GM21390 (cell line): ENCODE data around the gene ATP11A.

Experiments
- ATAC-seq: cut with Tn5 transposase; IDR thresholded peaks from one replicate; pipeline ENCODE4 v1.9.1; 2021; ENCODE audit not compliant: unreplicated experiment

Gene ATP11A

DNA sequence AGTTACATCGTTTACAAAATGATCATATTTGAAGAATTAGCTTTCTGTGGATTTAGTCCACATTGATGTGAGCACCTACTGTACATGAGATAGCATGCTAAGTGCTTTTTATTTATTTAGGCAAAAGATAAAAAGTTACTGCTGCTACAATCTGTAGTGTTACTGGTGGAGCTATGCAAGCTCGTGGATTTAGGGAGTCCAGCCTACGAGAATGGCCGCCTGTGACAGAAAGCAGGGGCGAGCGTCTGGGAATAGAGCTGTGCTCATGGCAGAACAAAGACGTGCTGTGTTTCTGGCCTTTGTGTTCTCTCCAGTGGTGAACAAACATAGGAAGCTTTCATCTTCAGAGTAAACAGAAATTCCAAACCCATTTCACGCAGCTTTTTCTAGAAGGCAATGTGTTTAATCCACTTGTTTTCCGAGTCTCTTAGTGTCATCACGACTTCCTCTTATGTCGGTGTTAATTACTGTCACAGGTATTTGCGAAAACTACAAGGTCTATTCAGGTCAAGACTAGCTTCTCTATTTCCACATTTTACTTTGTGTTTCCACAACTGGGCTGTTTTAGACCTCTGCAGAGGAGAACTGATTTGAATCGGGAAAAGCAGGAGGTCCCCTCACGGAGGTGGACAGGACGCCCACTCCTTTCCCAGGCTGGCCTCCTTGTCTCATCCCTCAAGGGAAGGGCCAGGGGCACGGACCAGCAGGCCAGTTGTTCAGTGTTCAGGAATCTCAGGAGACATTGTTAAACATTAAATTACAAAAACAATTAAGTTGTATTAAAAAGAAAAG is 67.3 kb downstream of the ATP11A start:
- ATAC-seq = no peak

DNA sequence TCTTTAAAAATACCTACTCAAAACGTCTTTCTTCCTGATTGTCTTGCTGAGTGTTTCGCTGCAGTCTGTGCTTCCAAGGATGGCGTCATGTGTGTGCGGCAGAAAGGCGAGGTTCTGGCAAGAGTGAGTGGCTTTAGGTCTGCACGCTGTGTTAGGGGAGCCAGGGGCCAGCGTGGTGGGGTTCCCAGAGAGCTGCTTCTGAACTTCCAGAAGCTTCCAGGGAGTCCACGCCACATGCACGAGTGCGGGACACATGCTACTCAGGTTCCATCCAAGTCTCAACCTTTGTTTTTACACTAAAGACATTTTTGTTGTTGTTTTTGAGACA is 67.9 kb downstream of the ATP11A start:
- ATAC-seq = no peak

DNA sequence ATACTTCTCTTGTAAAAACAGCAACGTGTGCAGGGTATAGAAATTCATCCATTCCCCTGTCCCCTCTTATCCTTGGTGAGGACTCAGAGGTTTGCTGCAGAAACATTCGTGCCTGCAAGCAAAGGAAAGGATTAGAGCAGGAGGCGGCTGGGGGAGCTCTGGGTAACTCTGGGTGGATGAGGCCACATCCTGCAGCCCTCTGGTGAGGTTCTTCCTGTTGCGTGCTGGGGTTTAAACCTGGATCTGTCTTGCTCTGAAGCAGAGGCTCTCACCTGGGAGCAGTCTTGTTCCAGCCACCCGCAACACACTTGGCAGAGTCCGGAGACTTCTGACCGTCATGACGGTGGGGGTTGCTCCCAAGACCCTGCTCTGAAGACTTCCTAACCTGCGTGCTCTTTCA is 69.2 kb downstream of the ATP11A start:
- ATAC-seq = no peak

DNA sequence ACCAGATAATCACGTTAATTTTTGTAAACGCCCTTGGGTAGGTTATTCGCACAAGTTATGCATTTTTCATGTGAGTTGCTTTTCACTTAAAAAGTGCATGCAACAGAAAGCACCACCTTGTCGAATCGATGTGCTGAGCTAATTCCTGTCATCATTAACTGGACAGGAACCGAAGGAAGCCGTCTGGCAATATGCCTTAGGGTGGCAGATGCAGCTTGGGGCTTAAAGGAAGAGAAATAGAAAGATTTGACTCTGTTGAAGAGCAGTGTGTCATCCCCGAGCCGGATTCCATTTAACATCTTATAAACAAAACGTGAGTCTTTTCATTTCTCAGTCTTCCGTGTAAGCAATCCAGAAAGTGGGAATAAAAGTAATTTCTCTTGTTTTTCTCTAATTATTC is 70.0 kb downstream of the ATP11A start:
- ATAC-seq = no peak

DNA sequence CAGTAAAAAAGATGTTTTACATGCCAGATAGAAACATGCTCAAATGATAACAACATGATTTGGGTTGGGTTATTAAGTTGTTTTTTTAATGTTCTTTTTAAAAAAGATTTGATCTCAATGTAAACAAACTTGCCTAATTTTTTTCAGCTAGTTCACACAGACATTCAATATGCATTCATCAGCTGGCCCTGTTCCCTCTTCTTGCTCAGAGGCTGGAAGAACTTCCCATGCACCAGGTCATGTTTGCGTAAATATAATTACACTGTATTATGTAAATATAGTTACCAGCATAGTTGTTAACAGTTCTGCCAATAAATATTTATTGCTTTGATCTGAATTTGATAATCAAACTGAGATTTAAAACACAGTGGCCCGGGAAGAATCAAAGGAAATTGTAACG is 70.6 kb downstream of the ATP11A start:
- ATAC-seq = no peak

DNA sequence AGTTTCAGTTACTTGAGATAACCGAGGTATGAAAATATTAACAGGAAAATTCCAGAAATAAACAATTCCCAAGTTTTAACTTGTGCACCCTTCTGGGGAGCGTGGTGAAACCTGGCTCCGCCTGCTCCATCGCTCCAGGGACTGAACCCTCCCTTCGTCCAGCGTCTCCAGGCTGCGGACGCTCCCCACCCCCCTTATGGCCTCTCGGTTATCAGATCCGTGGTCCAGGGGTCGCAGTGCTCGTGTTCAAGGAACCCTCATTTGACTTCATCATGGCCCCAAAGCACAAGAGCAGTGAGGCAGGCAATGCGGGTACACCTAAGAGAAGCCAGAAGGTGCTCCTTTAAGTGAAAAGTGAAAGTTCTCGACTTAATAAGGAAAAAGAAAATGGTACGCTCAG is 71.1 kb downstream of the ATP11A start:
- no peak for ATAC-seq

DNA sequence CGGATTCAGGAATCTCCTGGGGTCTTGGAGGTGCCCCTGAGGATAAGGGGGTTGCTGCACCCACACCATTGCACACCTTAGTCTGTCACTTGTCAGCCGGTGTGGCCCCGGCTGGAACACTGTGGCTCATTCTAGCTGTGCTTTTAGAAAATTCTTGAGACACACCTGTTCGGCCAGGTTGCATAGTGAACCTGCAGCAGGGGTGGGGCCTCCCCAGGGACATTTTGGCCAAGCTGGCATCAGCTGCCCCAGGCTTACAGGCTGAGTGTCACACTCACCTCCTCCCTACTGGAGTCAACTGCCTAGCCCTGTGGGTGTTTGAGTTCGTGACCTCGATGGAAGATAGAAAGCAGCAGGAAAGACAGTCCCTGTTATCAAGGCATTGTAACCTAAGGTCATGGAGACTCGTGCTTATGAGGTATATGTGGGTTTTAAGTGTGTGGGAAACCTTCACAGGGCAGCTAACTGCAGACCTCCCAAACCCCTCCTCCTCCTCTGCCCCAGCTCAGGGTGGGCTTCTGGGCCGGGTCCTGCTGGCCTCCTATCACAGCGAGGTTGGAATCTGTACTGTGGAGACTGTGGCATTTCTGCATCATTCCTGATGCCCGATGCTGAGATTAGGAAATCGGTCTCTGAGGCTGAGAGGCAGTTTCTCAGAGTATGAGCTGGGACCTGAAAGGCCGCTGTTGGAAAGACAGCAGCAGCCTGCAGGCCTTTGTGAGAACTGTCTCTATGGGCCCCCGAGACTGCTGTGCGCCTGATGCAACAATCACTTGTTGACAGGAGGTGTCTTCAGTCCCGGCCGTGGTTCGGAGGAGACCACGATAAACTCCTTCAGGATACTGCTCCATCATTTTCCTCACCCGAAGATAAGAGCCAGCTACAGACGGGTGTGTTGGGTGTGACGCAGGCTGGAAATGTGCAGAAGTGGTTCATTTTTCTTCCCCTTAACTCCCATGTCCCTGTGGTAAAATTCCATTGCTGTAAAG is 72.2 kb downstream of the ATP11A start:
- no peak for ATAC-seq

DNA sequence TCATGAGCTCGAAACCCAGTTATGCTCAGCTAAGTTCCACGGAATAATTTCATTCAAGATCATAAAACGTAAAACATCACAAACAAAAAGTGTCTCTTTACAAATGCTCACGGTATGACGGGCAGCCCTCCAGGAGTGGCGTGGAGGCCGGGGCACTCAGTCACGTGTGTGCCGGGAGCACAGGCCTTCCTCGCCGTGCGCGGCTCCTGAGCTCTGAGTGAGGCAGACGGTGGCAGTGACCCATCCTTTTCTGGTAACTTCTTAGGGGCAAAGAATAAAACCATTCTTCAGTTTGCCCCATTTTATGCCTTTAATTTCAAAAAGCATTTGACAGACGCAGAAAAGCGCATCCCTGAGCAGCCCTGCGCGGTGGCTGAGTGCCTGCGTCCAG is 72.8 kb downstream of the ATP11A start:
- ATAC-seq = no peak

DNA sequence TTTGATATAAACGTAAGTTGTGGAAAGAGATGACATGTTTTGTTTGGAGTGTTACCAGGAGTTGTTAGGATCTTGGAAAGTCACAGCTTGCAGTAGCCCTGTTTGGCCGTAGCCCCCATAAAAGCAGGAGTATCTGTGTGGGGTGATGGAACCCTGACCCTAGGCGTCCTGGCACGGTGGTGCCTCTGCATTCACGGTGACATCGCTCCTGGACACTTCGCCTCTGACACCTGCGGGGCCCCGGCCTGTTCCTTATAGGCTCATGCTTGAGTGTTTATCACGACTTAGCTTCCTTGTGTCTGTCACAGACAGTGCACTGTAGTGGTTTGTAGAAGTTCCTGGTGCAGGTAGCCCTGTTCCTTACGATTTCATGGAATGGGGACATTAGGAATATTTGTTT is 74.2 kb downstream of the ATP11A start:
- ATAC-seq = no peak

DNA sequence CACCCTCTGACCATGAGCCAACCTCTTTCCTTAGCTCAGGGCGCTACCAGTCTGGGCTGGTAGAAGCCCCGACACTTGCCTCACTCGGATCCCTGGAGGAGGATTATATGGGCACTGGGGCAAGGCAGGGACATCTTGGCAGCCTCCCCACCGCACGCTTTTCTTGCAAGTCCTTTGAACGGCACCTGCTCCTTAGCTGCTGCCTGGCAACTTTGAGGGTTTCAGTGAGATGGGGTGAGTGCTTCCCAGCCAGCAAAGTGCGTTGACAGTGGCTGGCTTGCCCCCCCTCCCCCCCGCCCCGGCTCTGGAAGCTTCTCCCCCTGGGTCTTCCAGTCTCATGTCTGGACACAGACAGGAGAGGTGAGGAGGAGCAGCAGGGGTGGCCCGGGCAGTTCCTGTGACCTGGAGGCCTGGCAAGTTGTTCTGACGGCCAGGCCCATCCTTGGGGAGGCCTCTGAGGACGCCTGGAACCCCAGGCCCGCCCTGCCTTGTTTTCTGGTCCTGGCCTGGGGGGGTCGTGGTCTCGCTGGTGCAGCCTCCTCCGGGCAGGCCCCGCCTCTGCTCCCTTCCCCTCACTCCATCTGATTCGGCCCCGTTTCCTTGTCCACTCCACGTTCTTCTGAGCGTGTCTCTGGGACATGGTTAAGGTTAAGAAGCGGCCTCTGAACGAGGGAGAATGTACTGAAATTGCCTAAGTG is 75.2 kb downstream of the ATP11A start:
- no peak for ATAC-seq

DNA sequence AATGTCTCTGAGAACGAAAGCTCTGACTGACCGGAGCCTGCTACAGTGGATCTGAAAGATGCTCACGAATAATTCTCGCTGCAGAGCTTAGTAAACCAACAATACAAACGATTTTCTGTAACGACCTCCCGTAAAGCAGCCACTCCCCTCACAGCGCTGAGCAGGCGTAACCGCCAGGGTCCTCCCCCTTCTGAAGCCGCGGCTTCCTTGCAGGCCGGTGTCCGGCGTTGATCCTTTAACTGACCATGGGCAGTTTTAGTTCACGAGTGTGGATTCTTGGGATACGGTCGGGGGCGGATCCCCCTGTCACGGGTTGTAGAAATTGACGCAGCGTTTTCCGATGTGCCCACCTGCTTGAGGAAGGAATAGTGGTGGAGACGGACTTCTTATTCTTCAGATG is 75.9 kb downstream of the ATP11A start:
- no peak for ATAC-seq

DNA sequence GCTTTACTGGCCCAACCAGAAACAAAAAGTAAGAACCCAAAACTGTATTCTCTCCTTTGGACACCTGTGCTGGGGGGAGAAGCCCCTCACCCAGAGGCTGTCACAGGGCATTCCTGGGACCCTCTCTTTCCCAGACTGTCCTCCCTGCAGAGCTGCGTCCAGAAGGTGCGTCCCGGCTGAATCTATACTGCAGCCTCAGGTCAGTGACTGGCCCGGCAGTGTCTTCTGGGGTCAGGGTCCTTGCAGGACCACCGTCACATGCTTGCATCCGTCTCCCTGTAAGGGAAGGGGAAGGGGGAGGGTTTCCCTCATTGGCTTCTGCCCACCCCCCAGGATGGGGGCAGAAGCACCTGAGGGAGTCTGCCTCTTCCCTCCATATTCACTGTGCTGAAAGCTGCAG is 76.5 kb downstream of the ATP11A start:
- no peak for ATAC-seq

DNA sequence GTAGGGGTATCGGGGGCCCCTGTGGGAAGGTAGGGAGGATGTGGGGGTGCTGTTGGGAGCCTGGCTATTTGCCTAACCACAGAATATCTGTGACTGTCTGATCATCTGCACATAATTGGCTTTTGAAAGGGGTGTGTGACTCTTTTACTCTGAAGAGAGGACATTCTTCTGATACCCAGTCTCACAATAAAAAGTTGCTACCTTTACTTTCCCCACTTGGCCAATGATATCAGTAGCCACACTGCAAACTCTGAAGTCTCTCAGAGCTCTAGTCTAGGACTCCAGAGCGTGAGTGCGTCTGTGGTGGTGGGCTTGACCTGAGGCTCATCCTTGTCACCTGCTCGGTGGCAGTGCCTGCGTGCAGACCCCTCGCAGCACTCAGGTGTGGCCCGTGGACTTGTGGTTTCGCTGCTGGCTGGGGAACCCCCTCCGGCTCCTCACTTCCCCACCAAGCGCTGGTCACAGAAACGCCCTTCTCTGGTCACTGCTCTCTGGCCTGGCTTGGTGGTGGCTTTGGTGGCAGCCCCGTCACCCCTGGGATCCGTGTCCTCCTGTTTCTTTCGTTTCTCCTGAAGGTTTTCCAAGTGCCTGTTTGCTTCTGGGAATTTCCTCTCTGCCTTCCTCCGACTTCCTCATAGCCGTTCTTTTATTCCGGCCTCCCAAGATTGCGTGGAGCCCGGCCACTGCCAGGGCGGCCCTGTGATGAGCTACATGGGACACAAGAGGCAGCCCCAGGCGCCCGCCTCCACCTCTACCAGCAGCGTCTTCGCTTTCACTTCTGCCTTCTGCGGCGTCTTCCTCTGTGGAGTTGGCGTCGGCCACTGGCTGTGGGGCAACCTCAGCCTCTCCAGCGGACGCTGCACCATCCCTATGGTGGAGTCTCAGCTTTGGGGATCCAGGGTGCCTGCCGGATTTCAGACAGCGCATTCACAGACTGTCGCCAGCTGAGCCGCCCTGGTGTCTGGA is 78.0 kb downstream of the ATP11A start:
- peak; percentile 70 for ATAC-seq

DNA sequence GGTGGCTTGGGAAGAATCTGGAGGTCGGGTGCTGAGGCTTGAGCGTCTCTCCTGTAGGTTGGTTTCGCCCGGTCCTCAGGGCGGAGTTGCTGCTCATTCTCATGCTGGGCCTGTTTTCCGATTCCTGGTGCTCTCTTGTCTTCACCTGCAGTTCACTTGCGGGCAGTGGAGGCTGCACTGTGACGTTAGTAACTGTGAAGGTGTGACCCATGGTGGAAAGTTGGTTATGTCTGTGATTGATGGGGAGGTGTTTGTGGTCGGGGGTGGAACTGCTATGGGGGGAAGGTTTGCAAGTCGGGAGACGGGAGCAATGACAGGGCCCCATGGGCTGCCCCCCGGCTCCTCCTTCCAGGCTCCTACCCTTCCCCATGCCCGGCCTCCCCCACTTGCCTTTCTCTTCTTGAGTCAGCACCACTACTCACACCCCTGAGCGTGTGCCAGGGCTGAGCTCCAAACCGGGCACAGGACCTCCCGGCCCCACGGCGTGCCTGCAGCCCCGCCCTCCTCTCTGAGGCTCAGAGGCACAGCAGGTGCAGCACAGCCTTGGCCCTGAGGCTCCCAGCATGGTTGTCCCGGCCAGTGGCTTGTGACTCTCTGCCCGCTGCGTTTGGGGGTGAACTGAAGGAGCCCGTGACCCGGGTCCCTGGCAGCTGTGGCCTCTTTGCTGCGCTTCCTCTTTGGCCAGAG is 79.1 kb downstream of the ATP11A start:
- ATAC-seq = no peak

DNA sequence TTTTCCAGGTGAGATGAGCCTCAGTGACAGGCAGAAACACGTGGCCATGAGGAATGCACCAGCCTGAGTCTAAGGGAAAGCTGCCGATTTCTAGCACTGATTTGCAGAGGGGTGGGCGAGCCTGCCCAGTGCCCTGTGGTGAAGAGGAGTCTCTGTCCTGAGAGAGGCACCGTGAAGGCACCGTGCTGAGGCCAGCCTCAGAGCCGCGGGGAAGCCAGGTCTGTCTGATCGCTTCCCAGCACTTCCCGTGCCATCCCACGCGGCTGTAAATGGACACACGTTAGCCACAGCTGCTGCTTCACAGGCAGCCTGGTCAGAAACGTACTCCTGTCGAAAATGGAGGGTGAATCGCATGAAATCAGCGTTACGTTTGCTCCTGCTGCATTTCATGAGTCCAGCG is 79.8 kb downstream of the ATP11A start:
- ATAC-seq = no peak

DNA sequence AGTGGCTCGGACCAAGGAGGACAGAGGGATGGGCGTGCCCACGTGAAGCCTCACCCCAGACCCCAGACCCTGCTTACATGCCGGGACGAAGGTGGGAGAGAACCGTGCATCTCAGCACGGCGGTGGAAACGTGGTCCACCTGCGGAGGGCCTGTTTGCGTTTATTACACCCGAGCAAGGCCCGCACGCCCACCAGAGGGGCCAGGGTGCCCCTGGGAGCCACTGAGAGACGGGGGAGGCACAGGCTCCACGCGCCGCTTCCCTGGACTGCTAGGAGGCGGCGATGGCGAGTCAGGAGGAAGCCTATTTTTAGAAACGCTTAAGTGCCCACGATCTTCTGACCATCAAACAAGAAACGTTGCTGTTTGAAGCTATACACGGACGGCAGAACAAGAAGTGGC is 80.7 kb downstream of the ATP11A start:
- ATAC-seq = no peak

DNA sequence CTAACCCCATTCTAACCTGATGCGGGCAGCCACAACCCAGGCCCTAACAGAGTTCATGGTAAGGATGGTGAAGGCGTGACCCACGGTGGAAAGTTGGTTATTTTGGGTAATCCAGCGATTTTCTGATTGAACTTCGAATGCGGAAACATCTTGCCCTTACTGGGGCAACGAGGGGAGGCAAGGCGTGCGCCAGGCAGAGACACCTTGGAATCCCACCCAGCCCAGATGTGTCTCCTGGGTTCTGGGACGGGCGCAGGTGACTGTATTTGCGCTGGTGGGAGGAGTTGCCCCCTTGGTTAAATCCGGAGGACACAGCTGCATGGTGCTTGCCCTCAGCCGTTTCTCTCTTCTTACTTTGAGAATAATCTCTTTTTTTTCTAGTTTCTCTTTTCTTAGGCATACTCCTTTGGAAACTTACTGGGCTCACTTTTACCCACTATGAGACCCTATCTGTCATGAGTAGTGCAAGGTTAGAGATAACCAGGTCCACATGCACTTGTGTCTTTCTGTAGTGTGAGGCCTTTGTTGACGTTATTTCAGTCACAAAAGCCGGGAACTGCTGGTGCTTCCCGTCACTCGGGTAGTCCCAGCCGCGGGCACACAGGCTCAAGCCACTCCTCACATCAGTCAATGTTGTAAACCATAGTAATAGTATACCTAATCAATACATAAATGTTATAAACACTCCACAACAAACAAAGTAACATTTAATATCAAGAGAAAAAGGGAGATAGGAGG is 81.5 kb downstream of the ATP11A start:
- no peak for ATAC-seq

DNA sequence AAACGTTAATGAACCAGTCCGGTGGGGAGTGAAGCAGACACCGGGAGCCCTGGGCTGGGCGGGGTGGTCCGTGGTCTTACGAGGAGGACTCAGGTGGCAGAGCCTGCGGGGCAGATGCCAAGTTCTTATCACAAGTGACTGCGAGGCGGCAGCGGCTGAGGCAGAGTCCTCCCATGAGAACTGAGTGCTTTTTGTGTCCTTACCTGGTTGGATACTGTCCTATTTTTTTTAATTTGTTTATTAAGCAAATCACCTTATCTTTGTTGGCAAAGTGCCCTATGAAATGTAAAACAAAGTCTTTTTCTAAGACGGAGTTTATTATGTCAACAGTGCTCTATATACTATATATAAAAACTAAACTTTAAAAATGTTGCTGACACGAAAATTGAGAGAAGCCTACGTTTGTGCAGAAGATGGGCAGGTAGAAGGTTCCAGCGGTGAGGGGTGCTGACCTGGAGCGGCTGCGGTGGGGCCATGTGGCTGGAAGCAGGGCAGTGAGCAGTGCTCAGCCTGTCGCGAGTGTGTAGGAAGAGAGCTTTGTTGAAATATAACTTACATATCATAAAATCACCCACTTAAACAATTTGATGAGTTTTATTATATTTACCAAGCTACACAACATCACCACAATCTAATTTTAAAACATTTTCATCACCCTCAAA is 82.2 kb downstream of the ATP11A start:
- no peak for ATAC-seq

DNA sequence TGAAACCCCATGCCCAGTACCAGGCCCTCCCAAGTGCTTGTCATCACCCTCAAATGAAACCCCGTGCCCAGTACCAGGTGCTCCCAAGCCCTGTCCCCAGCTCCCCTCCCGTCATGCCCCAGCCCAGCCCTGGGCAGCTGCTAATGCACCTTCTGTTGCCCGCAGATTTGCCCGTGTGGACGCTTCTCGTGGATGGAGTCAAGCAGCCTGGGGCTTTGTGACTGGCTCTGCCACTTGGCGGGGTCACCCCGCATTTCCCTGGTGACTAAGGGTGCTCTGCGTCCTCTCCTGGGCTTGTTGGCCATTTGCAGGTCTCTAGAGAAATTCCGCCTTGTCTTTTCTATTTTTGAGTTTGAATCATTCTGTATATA is 82.7 kb downstream of the ATP11A start:
- no peak for ATAC-seq
